GM13976 (cell line): ENCODE measurements around the gene NGEF.
"Not testable (repeated sequence)": the region's sequence is repeated elsewhere in the genome, so short reads cannot be mapped to it uniquely, and the experiment has no call there.

Experiments used
- DNase-seq: peaks from one replicate; pipeline ENCODE4 v3.0.0; 2012; ENCODE audit warnings: low spot score
- CTCF ChIP-seq: IDR thresholded peaks from 2 replicates; pipeline ENCODE4 v1.5.1; 2012; ENCODE audit warnings: borderline replicate concordance, mild to moderate bottlenecking; ENCODE audit not compliant: insufficient read depth; ENCODE audit errors: extremely low read depth, missing control alignments, control extremely low read depth
- in situ Hi-C: fragments of 300-500 bp; cut with MboI; formaldehyde crosslinking; loops from one replicate; pipeline ENCODE4 v1.12.0; 2022; ENCODE audit warnings: low sequenced_read_pairs, mixed read lengths, inconsistent platforms; ENCODE audit not compliant: unreplicated experiment

The NGEF gene

GRCh38 chr2:233023761-233024410 is 10.8 kb upstream of the NGEF start:
- TF ChIP-seq CTCF, result no peak
- in situ Hi-C loops, result no loop called here
- no peak for DNase-seq

- TF ChIP-seq CTCF, result no peak
- in situ Hi-C loops, result no loop called here
Measured at GRCh38 chr2:233023007-233023760, 10.1 kb upstream of the NGEF start.

GRCh38 chr2:233022561-233022960 is 9.5 kb upstream of the NGEF start:
- in situ Hi-C loops, result no loop called here
- TF ChIP-seq CTCF, result no peak
- DNase-seq, result no peak

More at GRCh38 chr2:233023007-233023760, 10.1 kb upstream of the NGEF start:
- DNase-seq, result no peak

- in situ Hi-C loops, result no loop called here
- no peak for TF ChIP-seq CTCF
- DNase-seq, result no peak
Measured at GRCh38 chr2:233021771-233022170, 8.7 kb upstream of the NGEF start.

- no peak for TF ChIP-seq CTCF
- no peak for DNase-seq
- in situ Hi-C loops, result no loop called here
Measured at GRCh38 chr2:233020454-233020853, 7.4 kb upstream of the NGEF start.

GRCh38 chr2:233019610-233020009 is 6.6 kb upstream of the NGEF start:
- DNase-seq, in situ Hi-C loops: not testable (repeated sequence)

GRCh38 chr2:233017947-233018346 is 4.9 kb upstream of the NGEF start:
- DNase-seq, result no peak
- in situ Hi-C loops, result no loop called here
- no peak for TF ChIP-seq CTCF
